GM13977 (cell line): Measurements from ENCODE around the gene REPS1.
"Not testable (repeated sequence)": the region's sequence is repeated elsewhere in the genome, so short reads cannot be mapped to it uniquely, and the experiment has no call there.

ENCODE experiments used
- DNase-seq: peaks from one replicate; pipeline ENCODE4 v3.0.0; 2012; ENCODE audit warnings: low spot score
- in situ Hi-C: fragments of 300-500 bp; cut with MboI; formaldehyde crosslinking; loops from one replicate; pipeline ENCODE4 v1.12.0; 2022; ENCODE audit warnings: low sequenced_read_pairs, low pct_unique_long_range_greater_than_20kb, mixed read lengths, inconsistent platforms; ENCODE audit not compliant: unreplicated experiment
- TF ChIP-seq, protein P1 (sequence below): IDR thresholded peaks from 2 replicates; pipeline ENCODE4 v1.5.1; 2012; ENCODE audit warnings: mild to moderate bottlenecking, control low read depth; ENCODE audit not compliant: insufficient read depth; ENCODE audit errors: extremely low read depth, missing control alignments

The REPS1 gene

GRCh38 chr6:139006477-139006876 lies 18.4 kb upstream of the REPS1 start:
- TF ChIP-seq, protein P1, sequence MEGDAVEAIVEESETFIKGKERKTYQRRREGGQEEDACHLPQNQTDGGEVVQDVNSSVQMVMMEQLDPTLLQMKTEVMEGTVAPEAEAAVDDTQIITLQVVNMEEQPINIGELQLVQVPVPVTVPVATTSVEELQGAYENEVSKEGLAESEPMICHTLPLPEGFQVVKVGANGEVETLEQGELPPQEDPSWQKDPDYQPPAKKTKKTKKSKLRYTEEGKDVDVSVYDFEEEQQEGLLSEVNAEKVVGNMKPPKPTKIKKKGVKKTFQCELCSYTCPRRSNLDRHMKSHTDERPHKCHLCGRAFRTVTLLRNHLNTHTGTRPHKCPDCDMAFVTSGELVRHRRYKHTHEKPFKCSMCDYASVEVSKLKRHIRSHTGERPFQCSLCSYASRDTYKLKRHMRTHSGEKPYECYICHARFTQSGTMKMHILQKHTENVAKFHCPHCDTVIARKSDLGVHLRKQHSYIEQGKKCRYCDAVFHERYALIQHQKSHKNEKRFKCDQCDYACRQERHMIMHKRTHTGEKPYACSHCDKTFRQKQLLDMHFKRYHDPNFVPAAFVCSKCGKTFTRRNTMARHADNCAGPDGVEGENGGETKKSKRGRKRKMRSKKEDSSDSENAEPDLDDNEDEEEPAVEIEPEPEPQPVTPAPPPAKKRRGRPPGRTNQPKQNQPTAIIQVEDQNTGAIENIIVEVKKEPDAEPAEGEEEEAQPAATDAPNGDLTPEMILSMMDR: no peak
- in situ Hi-C loops: no loop called here
- DNase-seq: no peak

DNA sequence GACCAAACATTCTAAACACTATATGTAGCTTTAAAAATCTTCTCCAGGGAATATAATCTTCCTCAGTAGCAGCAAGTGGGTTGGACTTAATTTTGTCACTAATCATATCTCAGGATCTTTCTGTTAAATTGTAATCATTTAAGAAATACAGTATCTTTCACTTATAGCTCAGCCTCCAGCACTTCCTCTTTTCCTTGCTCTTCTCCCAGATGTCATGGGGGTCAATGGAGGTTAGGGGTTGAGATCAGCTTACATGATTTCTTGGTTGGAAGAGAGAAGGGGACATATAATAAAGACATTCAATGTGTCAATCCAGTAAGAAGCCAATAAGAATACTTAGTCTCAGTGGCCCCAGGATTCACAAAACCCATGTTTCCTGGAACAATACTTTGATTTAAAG lies 15.7 kb upstream of the REPS1 start:
- TF ChIP-seq, protein P1: no peak
- in situ Hi-C loops: no loop called here
- no peak for DNase-seq

- TF ChIP-seq, protein P1: no peak
- in situ Hi-C loops: no loop called here
- no peak for DNase-seq
These were observed 12.1 kb upstream of the REPS1 start for GRCh38 chr6:138999949-139000725.

DNA sequence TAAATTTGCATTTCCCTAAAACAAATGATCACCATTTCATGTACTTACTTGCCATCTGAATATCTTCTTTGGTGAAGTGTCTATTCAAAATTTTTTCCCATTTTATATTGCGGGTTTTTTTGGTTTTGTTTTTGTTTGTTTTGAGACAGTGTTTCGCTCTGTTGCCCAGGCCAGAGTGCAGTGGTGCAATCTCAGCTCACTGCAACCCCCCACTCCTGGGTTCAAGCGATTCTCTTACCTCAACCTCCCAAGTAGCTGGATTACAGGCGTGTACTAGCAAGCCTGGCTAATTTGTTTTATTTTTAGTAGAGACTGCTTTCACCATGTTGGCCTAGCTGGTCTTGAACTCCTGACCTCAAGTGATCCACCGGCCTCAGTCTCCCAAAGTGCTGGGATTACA lies 9.1 kb upstream of the REPS1 start:
- TF ChIP-seq, protein P1: no peak
- DNase-seq: no peak
- in situ Hi-C loops: no loop called here

- in situ Hi-C loops: no loop called here
- DNase-seq: no peak
- TF ChIP-seq, protein P1: no peak
These were observed 8.5 kb upstream of the REPS1 start for GRCh38 chr6:138996524-138996923.

GRCh38 chr6:138993410-138993809 lies 5.4 kb upstream of the REPS1 start:
- in situ Hi-C loops, DNase-seq: not testable (repeated sequence)

GRCh38 chr6:138992965-138993364 lies 4.9 kb upstream of the REPS1 start:
- DNase-seq, in situ Hi-C loops: not testable (repeated sequence)

DNA sequence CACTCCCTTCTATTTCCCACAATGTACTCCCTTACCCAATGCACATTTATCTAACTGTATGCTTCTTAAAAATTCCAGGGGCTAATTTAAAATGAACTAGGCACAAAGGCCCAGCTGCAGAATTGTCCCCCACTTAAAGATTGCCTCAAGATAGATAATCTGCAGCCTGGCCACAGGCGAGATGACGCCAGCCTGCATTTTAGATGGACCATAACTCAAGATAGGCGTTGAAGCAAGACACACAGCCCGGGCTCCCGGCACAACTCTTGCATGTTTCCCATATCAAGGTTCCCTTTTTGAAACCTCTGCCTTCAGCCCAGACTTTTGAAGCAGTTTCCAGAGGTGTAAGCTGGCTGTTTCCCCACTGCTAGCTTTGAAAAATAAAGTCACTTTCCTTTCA lies 3.2 kb upstream of the REPS1 start:
- in situ Hi-C loops: no loop called here
- TF ChIP-seq, protein P1: no peak

More for the DNA sequence above, 3.2 kb upstream of the REPS1 start:
- DNase-seq: no peak
